Measurements from ENCODE around the gene DCLK1. TPM values are rescaled to one million over a fixed set of nuclear protein-coding genes. Genes with fewer than 3 reads are reported as not detected.

DCLK1 gene
- total and polyA plus RNA-seq, 4 donors: 0.04 to 0.56 (median 0.20) TPM

DNA sequence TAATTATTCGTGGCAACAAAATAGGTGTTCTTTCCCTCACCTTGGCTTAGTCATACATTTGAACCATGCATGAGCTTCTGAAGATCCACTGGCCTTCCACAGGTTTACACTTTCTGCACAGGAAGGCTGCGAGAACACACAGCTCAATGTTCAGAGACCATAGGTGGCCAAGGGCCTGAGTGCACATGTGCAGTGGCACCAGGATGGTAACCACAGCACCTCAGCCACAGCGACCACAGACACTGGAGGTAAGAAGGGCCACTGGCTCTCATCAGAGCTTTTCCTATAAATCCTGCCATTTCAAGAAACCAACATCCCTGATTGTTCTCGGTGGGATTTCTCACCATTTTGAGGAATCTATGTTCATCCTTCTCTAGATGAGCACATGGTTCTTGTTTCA, 1.6 kb downstream of the DCLK1 start:
- Histone ChIP-seq H3K27ac (ENCODE audit: low read depth in 1 of 2, low read length in 2 of 2) (no peak overlapping the region), H3K27me3 (ENCODE audit: control insufficient read depth in 4 of 4, insufficient read depth in 4 of 4, low read length in 3 of 4) (peaks cover 0 to 13% (median 3%) of the 10 kb centered on the region in 4 donors), H3K4me1 (ENCODE audit: control insufficient read depth in 4 of 4, insufficient read depth in 4 of 4, low read length in 3 of 4) (peaks cover 0 to 5% (median 1%) of the 10 kb centered on the region in 4 donors), H3K4me3 (ENCODE audit: low read depth in 1 of 3, low read length in 3 of 3) (no peak overlapping the region), H3K36me3 (ENCODE audit: control insufficient read depth in 4 of 4, insufficient read depth in 3 of 4, low read depth in 1 of 4, low read length in 3 of 4) (no peaks in the 10 kb centered on the region), H3K9ac (ENCODE audit: low read depth in 1 of 2, low read length in 2 of 2) (no peak overlapping the region), H3K9me3 (ENCODE audit: control insufficient read depth in 4 of 4, low read length in 3 of 4) (no peaks in the 10 kb centered on the region)
- TF ChIP-seq NR2F2 (IDR thresholded peaks at IDR 0.05) (no peak), FOXA1 (IDR thresholded peaks at IDR 0.05) (no peak), ZBTB33 (IDR thresholded peaks at IDR 0.05) (no peak), JUND (IDR thresholded peaks at IDR 0.05) (no peak), HNF4A (conservative IDR thresholded peaks at IDR 0.05) (no peak), RAD21 (IDR thresholded peaks at IDR 0.05) (no peak), YY1 (IDR thresholded peaks at IDR 0.05) (no peak), ATF3 (IDR thresholded peaks at IDR 0.05) (no peak), RXRA (IDR thresholded peaks at IDR 0.05) (no peak), SP1 (IDR thresholded peaks at IDR 0.05) (no peak), GABPA (IDR thresholded peaks at IDR 0.05 in 1 of 2, conservative IDR thresholded peaks at IDR 0.05 in 1 of 2) (no peak), FOXA2 (IDR thresholded peaks at IDR 0.05) (no peak)
- TF ChIP-seq, protein P1, sequence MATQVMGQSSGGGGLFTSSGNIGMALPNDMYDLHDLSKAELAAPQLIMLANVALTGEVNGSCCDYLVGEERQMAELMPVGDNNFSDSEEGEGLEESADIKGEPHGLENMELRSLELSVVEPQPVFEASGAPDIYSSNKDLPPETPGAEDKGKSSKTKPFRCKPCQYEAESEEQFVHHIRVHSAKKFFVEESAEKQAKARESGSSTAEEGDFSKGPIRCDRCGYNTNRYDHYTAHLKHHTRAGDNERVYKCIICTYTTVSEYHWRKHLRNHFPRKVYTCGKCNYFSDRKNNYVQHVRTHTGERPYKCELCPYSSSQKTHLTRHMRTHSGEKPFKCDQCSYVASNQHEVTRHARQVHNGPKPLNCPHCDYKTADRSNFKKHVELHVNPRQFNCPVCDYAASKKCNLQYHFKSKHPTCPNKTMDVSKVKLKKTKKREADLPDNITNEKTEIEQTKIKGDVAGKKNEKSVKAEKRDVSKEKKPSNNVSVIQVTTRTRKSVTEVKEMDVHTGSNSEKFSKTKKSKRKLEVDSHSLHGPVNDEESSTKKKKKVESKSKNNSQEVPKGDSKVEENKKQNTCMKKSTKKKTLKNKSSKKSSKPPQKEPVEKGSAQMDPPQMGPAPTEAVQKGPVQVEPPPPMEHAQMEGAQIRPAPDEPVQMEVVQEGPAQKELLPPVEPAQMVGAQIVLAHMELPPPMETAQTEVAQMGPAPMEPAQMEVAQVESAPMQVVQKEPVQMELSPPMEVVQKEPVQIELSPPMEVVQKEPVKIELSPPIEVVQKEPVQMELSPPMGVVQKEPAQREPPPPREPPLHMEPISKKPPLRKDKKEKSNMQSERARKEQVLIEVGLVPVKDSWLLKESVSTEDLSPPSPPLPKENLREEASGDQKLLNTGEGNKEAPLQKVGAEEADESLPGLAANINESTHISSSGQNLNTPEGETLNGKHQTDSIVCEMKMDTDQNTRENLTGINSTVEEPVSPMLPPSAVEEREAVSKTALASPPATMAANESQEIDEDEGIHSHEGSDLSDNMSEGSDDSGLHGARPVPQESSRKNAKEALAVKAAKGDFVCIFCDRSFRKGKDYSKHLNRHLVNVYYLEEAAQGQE (IDR thresholded peaks at IDR 0.05): no peak
- TF ChIP-seq, protein P2, sequence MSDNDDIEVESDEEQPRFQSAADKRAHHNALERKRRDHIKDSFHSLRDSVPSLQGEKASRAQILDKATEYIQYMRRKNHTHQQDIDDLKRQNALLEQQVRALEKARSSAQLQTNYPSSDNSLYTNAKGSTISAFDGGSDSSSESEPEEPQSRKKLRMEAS (IDR thresholded peaks at IDR 0.05): no peak
- WGBS: 67% methylated on average over 4 of the region's 4 CpGs
- DNase-seq (ENCODE audit: low spot score): no peak

DNA sequence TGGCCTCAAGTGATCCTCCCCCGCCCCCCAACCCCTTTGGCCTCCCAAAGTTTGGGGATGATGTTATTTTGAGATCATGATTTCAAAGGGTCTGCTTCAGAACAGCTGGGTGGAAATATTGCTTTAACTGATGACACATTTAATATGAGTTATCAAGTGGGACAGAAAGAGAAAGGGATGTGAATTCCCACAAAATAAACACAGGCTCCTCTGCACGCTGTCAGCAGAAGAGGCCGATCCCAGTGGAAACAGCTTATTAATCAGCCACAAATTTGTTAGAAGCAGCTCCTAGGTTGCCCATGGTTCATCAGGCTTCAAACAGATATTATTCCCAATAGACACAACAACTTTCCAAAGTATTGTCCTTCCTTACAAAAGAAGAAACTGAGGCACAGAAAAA, 4.7 kb downstream of the DCLK1 start:
- H3K9ac ChIP-seq (ENCODE audit: low read depth in 1 of 2, low read length in 2 of 2): no peak overlapping the region
- H3K4me1 ChIP-seq (ENCODE audit: control insufficient read depth in 4 of 4, insufficient read depth in 4 of 4, low read length in 3 of 4): peaks cover 0 to 5% (median 1%) of the 10 kb centered on the region in 4 donors
- peaks cover 0 to 7% (median 3%) of the 10 kb centered on the region in 4 donors for H3K27me3 ChIP-seq (ENCODE audit: control insufficient read depth in 4 of 4, insufficient read depth in 4 of 4, low read length in 3 of 4)
- 67% methylated on average over 3 of the region's 3 CpGs for WGBS
- DNase-seq (ENCODE audit: low spot score): no peak
- no peak overlapping the region for H3K27ac ChIP-seq (ENCODE audit: low read depth in 1 of 2, low read length in 2 of 2)
- no peaks in the 10 kb centered on the region for H3K9me3 ChIP-seq (ENCODE audit: control insufficient read depth in 4 of 4, low read length in 3 of 4)
- no peaks in the 10 kb centered on the region for H3K36me3 ChIP-seq (ENCODE audit: control insufficient read depth in 4 of 4, insufficient read depth in 3 of 4, low read depth in 1 of 4, low read length in 3 of 4)
- no peak overlapping the region for H3K4me3 ChIP-seq (ENCODE audit: low read depth in 1 of 3, low read length in 3 of 3)
- TF ChIP-seq, protein P2 (IDR thresholded peaks at IDR 0.05): no peak
- TF ChIP-seq ATF3 (IDR thresholded peaks at IDR 0.05) (no peak), HNF4A (conservative IDR thresholded peaks at IDR 0.05) (no peak), TAF1 (conservative IDR thresholded peaks at IDR 0.05) (no peak), ZBTB33 (IDR thresholded peaks at IDR 0.05) (no peak), EGR1 (IDR thresholded peaks at IDR 0.05; ENCODE audit: low read depth in 2 of 2) (no peak), RXRA (IDR thresholded peaks at IDR 0.05) (no peak)
- TF ChIP-seq, protein P3, sequence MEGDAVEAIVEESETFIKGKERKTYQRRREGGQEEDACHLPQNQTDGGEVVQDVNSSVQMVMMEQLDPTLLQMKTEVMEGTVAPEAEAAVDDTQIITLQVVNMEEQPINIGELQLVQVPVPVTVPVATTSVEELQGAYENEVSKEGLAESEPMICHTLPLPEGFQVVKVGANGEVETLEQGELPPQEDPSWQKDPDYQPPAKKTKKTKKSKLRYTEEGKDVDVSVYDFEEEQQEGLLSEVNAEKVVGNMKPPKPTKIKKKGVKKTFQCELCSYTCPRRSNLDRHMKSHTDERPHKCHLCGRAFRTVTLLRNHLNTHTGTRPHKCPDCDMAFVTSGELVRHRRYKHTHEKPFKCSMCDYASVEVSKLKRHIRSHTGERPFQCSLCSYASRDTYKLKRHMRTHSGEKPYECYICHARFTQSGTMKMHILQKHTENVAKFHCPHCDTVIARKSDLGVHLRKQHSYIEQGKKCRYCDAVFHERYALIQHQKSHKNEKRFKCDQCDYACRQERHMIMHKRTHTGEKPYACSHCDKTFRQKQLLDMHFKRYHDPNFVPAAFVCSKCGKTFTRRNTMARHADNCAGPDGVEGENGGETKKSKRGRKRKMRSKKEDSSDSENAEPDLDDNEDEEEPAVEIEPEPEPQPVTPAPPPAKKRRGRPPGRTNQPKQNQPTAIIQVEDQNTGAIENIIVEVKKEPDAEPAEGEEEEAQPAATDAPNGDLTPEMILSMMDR (IDR thresholded peaks at IDR 0.05; ENCODE audit: low read depth, low read length, missing input control): no peak
- TF ChIP-seq, protein P1 (IDR thresholded peaks at IDR 0.05): no peak
